Loucy (cell line): ENCODE results near the gene DOLK.

Source experiments
- CTCF ChIP-seq: fragments of 200-600 bp; sonication (generic); conservative IDR thresholded peaks from 2 replicates; pipeline ENCODE4 v1.5.1; 2014; ENCODE audit warnings: mild to moderate bottlenecking, antibody characterized with exemption, low read length
- EZH2phosphoT487 ChIP-seq: fragments of 200-600 bp; IDR thresholded peaks from 2 replicates; pipeline ENCODE4 v1.6.1; 2018; ENCODE audit warnings: antibody characterized with exemption, mild to moderate bottlenecking, moderate library complexity, borderline replicate concordance

- TF ChIP-seq CTCF (no peak), EZH2phosphoT487 (no peak)
Observed at GRCh38 chr9:128947527-128948301, at the start of gene DOLK, which contains the start of gene NUP188.
